BLaER1 treated with 17β-estradiol and CSF1 and Interleukin-3, amounts not matched to agents 10 nM and 100 nM (cell line): ENCODE results near the gene HPDL.

Source experiments
- H3K27ac ChIP-seq, 11 experiments: shearing (Covaris generic); formaldehyde crosslinking; 2 replicates each; pipeline ENCODE4 v1.8.1; 2022
- H3K27me3 ChIP-seq, 11 experiments: shearing (Covaris generic); formaldehyde crosslinking; 2 replicates each; pipeline ENCODE4 v1.8.1; 2022
- H3K36me3 ChIP-seq, 11 experiments: shearing (Covaris generic); formaldehyde crosslinking; 2 replicates each; pipeline ENCODE4 v1.8.1; 2022
- H3K4me1 ChIP-seq, 10 experiments: shearing (Covaris generic); formaldehyde crosslinking; 2 replicates each; pipeline ENCODE4 v1.8.1; 2022
- H3K4me2 ChIP-seq, 11 experiments: shearing (Covaris generic); formaldehyde crosslinking; 2 replicates each; pipeline ENCODE4 v1.8.1; 2022
- H3K4me3 ChIP-seq, 10 experiments: shearing (Covaris generic); formaldehyde crosslinking; 2 replicates each; pipeline ENCODE4 v1.8.1; 2022
- H3K9ac ChIP-seq, 11 experiments: shearing (Covaris generic); formaldehyde crosslinking; 2 replicates each; pipeline ENCODE4 v1.8.1; 2022
- H3K9me3 ChIP-seq, 11 experiments: shearing (Covaris generic); formaldehyde crosslinking; replicated peaks in 1 of 11; 2 replicates each; pipeline ENCODE4 v1.8.1; 2022
- H4K20me1 ChIP-seq, 11 experiments: shearing (Covaris generic); formaldehyde crosslinking; 2 replicates each; pipeline ENCODE4 v1.8.1; 2022
- Cebpa-rat ChIP-seq, 11 experiments: shearing (Covaris generic); IDR thresholded peaks; 2 replicates each; pipeline ENCODE4 v1.8.1; 2022

Gene HPDL

DNA sequence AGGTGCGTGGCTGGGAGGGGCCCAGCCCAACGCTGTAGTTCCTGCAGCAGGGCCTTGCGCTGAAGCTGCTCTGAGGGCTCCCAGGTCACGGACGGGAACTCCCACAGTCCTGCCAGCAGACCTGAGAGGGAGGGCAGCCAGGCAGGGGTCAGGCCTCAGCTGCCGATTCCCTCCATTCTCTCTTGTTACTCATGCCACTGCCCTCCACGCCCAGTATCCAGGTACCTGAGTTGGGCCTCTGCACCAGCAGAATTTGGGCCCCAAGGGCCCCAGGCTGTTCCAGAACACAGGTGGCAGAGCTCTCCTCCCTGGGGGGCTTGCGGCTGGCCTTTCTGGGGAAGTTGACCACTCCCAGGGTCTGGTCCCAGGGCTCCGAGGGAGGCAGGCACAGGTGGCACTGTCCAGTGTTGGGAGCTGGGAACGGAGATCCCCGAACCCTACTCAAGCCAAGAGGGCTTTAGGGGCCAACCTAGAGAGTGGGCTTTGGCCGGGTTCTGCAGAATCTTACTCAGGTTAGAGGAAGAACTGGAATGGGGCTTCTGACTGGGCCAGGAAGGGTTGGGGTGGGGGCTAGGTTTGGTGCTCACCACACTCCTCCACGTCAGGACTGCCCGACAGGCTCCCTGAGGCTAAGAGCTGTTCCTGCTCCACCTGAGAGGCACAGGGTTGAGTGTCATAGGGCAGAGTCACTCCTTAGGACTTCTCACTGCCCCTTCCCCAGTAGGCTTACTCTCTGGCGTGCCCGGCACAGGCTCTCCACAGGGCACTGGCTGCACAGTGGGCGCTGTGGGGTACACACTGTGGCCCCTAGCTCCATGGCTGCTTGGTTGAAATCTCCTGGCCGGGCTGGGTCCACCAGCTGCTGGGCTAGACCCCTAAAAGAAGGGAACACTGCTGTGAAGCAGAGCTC is 5.0 kb downstream of the HPDL start:
- no peak for TF ChIP-seq Cebpa-rat (IDR thresholded peaks at IDR 0.05)
- Histone ChIP-seq H3K9ac (no peak overlapping the region), H3K4me3 (no peak overlapping the region), H3K36me3 (peaks cover 36 to 72% (median 51%) of the 10 kb centered on the region in 11 experiments), H3K27ac (no peak overlapping the region), H3K4me1 (peaks cover 29 to 54% (median 48%) of the 10 kb centered on the region in 10 experiments), H3K9me3 (no peaks in the 10 kb centered on the region), H3K27me3 (no peaks in the 10 kb centered on the region), H4K20me1 (no peaks in the 10 kb centered on the region), H3K4me2 (no peak overlapping the region)

DNA sequence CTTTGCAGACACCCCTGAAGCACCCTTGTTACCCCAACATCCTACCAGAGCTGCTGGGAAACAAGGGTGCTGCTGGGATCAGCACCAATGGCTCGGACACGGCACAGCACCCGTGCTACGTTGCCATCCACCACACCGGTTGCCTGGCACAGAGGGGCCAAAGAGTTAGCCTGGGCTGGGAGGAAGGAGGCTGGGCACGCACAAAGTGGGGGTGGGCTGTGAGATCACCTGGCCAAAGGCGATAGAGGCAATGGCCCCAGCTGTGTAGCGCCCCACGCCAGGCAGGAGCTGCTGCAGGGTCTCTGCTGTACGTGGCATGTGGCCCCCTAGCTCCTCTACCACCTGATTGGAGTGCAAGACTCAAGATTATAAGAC is 5.6 kb downstream of the HPDL start:
- H3K4me1 ChIP-seq: peaks cover 24 to 48% (median 41%) of the 10 kb centered on the region in 10 experiments
- no peak overlapping the region for H3K4me2 ChIP-seq
- no peak overlapping the region for H3K9ac ChIP-seq
- no peak overlapping the region for H3K27ac ChIP-seq
- no peaks in the 10 kb centered on the region for H3K9me3 ChIP-seq
- no peaks in the 10 kb centered on the region for H4K20me1 ChIP-seq
- no peaks in the 10 kb centered on the region for H3K27me3 ChIP-seq
- peaks cover 36 to 71% (median 51%) of the 10 kb centered on the region in 11 experiments for H3K36me3 ChIP-seq
- no peak overlapping the region for H3K4me3 ChIP-seq
- no peak for TF ChIP-seq Cebpa-rat (IDR thresholded peaks at IDR 0.05)

DNA sequence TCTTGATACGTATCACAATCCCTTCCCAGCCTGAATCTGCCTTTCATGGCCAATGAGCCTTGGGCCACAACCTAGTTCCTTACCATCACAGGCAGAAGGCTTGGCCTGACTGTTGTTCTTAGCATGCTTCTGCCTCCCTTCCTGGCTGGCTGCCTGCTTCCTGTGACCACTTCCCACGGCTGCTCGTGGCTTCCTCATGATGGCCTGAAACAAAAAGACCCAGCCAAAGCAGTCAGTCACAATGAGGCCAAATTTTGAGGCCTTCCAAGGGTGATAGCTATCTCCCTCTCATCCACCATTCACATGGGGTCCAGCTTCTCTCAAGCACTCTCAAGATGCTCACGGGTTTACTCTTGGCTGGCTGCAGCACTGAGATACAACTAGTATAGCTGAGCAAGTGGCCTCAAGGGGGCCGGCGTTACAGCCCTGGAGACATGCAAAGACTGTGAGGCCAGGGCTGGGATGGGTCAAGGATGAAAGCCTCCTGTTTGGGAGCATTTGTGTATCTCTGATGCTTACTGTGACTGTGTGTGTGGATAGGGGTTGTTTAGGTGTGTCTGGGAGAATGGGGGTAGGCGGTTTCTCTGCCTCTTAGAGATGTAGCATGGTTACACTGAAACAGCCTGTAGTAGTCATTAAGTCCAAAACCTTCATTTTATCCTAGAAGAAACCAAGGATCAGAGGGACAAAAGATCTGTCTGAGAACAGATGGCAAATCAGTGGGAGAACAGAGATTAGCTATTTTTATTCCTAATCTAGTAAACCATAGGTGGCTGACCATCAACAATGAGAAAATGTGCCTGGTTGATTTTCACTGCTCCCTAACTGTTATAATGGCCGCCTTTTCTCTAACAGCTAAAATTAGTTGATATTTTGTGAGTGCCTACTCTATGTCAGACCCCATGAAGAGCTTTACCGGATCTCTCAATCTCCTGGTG is 7.9 kb downstream of the HPDL start:
- Histone ChIP-seq H3K27ac (peak overlapping the region in 9 of 11 experiments; percentile 11 to 71 (median 56); a peak in 14 of 22 replicates), H4K20me1 (no peaks in the 10 kb centered on the region), H3K4me1 (peaks cover 23 to 42% (median 34%) of the 10 kb centered on the region in 10 experiments), H3K4me2 (peak overlapping the region; percentile 21 to 68 (median 56); a peak in 21 of 22 replicates), H3K9me3 (no peaks in the 10 kb centered on the region; a peak in 1 of 22 replicates), H3K4me3 (no peak overlapping the region; a peak in 1 of 20 replicates), H3K9ac (peak overlapping the region in 6 of 11 experiments; percentile 8 to 48 (median 28); a peak in 7 of 22 replicates), H3K36me3 (peaks cover 36 to 60% (median 46%) of the 10 kb centered on the region in 11 experiments), H3K27me3 (no peaks in the 10 kb centered on the region)
- TF ChIP-seq Cebpa-rat (IDR thresholded peaks at IDR 0.05): no peak

DNA sequence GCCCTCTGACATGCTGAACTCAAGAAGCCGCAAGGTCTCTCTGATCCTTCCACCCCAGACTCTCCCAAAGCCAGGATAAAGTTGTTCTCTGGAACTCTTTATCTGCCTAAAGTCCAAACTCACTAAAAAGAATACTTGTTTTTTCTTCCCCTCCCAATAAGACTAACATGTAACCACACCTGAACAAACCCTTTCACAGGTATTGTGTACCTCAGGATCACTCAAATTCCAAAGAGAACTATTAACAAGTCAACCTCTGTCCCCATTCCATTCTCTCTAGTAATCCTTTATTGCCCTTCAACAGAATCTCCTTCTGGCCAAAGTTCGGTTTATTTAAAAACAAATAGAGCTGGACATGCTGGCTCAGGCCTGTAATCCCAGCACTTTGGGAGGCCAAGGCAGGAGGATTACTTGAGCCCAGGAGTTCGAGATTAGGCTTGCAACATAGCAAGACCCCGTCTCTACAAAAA is 9.2 kb downstream of the HPDL start:
- Histone ChIP-seq H3K4me2 (no peak overlapping the region), H3K27ac (no peak overlapping the region)

DNA sequence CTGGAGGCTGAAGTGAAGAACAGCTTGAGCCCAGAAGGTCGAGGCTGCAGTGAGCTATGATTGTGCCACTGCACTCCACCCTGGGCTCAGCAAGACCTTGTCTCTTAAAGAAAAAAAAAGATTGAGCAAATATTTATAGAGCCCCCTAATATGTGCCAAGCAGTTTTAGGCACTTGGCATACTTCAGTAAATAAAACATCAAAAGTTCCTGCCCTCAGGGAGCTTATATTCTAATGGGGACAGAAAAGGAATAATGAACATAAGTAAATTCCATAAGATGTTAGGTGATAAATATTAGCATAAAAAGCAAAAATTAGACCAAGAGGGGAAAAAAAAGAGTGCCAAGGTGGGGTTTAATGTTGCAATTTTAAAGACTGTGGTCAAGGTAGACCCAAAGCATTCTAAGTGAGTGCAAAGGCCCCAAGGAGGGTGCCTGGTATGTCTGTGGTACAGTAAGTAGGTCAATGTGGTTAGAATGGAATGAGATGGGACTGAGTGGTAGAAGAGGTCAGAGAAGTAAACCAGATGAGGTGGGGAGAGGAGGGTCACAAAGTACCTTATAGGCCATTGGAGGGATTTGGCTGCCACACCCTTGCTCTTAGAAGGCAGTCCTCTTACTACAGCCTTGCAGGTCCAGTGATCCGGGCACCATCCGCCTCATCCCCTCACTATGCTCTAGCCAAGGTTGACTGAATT is 11.1 kb downstream of the HPDL start:
- Histone ChIP-seq H3K27ac (no peak overlapping the region), H4K20me1 (peaks cover 0 to 24% (median 0%) of the 10 kb centered on the region in 11 experiments; a peak in 4 of 22 replicates), H3K36me3 (peaks cover 20 to 47% (median 32%) of the 10 kb centered on the region in 11 experiments), H3K4me1 (peaks cover 45 to 57% (median 54%) of the 10 kb centered on the region in 10 experiments), H3K9me3 (no peaks in the 10 kb centered on the region; a peak in 1 of 22 replicates), H3K4me2 (peak overlapping the region in 9 of 11 experiments; percentile 13 to 97 (median 96); a peak in 14 of 22 replicates), H3K27me3 (no peaks in the 10 kb centered on the region), H3K9ac (no peak overlapping the region), H3K4me3 (no peak overlapping the region)
- TF ChIP-seq Cebpa-rat (IDR thresholded peaks at IDR 0.05): no peak

More for the DNA sequence above, 9.2 kb downstream of the HPDL start:
- Histone ChIP-seq H3K9ac (0 out of 22 replicates have a peak overlapping the region, but pooled peaks of 1 of the 11 experiments have one; percentile 8), H3K27me3 (no peaks in the 10 kb centered on the region), H3K4me3 (no peak overlapping the region), H3K9me3 (no peaks in the 10 kb centered on the region; a peak in 1 of 22 replicates), H4K20me1 (peaks cover 0 to 5% (median 0%) of the 10 kb centered on the region in 11 experiments; a peak in 3 of 22 replicates), H3K4me1 (peaks cover 26 to 44% (median 36%) of the 10 kb centered on the region in 10 experiments), H3K36me3 (peaks cover 28 to 47% (median 35%) of the 10 kb centered on the region in 11 experiments)
- no peak for TF ChIP-seq Cebpa-rat (IDR thresholded peaks at IDR 0.05)

DNA sequence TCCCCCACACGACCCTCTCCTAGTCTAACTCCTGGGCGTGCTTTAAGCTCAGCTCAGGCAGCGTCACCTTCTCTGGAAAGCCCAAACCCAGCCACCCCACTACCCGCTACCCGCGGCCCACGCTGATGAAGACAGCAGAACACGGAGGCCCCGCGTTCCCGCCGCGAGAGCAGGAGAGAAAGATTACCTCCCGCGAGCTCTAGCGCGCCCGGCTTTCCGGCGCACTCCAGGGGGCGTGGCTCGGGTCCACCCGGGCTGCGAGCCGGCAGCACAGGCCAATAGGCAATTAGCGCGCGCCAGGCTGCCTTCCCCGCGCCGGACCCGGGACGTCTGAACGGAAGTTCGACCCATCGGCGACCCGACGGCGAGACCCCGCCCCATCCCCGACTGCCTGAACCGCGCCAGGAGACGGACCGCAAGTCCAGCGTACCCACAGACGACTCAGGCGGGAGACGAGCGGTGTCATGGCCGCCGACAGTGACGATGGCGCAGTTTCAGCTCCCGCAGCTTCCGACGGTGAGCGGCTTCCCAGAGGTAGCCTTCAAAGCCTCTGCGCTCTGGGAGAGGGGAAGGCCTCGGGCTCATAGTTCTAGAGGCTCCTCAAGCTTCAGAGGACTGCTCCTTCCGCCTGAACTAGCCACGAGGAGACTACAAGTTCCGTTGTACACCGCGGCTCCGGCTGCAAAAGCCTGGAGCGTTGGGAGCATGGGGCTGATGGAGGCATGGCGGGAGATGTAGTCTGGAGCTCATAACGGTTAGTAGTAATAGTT is 13.3 kb downstream of the HPDL start, which contains the start of the genes MUTYH and TOE1:
Gene MUTYH, minus strand, starts transcription at position 652 of the 770 bp plus-strand sequence. CDS start 5,935 bp downstream, outside the sequence.
Gene TOE1, plus strand, starts transcription at position 382 of the 770 bp plus-strand sequence. Its CDS starts 83 bp downstream, at position 465.
- peak within 1 kb of the TSS; percentile 83 to 98 (median 96) for H3K4me2 ChIP-seq
- H3K9ac ChIP-seq: peak within 1 kb of the TSS; percentile 87 to 96 (median 92)
- peaks cover 38 to 51% (median 45%) of the 10 kb centered on the region in 10 experiments for H3K4me1 ChIP-seq
- H3K27me3 ChIP-seq: no peaks in the 10 kb centered on the region
- no peak for TF ChIP-seq Cebpa-rat (IDR thresholded peaks at IDR 0.05)
- H3K4me3 ChIP-seq: peak within 1 kb of the TSS; percentile 69 to 82 (median 74)
- H4K20me1 ChIP-seq: peaks cover 0 to 46% (median 6%) of the 10 kb centered on the region in 11 experiments; a peak in 7 of 22 replicates
- H3K36me3 ChIP-seq: peaks cover 33 to 52% (median 40%) of the 10 kb centered on the region in 11 experiments
- H3K27ac ChIP-seq: peak within 1 kb of the TSS; percentile 92 to 96 (median 95)
- H3K9me3 ChIP-seq: no peaks in the 10 kb centered on the region; a peak in 1 of 22 replicates

DNA sequence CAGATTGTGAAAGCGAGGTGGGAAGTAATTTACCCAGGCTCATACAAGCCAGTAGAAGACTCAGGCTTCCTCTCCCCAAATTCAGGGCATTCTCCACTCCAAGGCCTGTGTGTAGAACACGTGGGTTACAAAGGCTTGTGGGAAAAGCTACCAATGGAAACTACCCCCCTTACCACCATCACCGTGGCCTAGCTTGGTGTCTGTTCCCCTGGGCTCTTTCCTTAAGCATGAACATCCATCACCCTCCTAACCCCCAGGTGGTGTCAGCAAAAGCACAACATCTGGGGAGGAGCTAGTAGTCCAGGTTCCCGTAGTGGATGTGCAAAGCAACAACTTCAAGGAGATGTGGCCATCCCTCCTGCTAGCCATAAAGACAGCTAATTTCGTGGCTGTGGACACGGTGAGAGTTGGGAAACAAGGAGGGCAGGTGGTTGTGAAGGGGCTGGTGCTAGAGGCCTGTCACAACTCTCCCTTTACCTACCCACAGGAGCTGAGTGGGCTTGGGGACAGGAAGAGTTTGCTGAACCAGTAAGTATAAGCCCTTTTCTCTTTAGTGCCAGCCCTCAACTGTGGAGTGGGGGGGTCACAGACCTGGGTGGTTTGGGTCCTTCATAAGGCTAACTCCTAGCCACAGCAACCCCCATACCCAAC is 14.2 kb downstream of the HPDL start:
- Histone ChIP-seq H4K20me1 (peaks cover 0 to 49% (median 8%) of the 10 kb centered on the region in 11 experiments; a peak in 8 of 22 replicates), H3K4me3 (peak overlapping the region; percentile 69 to 82 (median 74)), H3K27ac (peak overlapping the region; percentile 92 to 96 (median 95); a peak in 21 of 22 replicates)

More for the DNA sequence above, 14.2 kb downstream of the HPDL start:
- Histone ChIP-seq H3K9ac (peak overlapping the region; percentile 87 to 96 (median 92)), H3K4me2 (peak overlapping the region; percentile 83 to 98 (median 96)), H3K9me3 (no peaks in the 10 kb centered on the region; a peak in 1 of 22 replicates), H3K27me3 (no peaks in the 10 kb centered on the region), H3K4me1 (peaks cover 38 to 47% (median 44%) of the 10 kb centered on the region in 10 experiments), H3K36me3 (peaks cover 43 to 61% (median 50%) of the 10 kb centered on the region in 11 experiments)
- TF ChIP-seq Cebpa-rat (IDR thresholded peaks at IDR 0.05): no peak
